Endodermal cell (in vitro differentiated cells): Measurements from ENCODE around the gene GRIA4. TPM values are rescaled to one million over a fixed set of nuclear protein-coding genes. Genes with fewer than 3 reads are reported as not detected.
"Not testable (repeated sequence)": the region's sequence is repeated elsewhere in the genome, so short reads cannot be mapped to it uniquely, and the experiment has no call there.

Experiments
- DNase-seq: peaks from one replicate; pipeline ENCODE4 v3.0.0-alpha.2; 2017
- H3K27ac ChIP-seq: 2 replicates; pipeline ENCODE4 v1.5.1; 2013; ENCODE audit warnings: mild to moderate bottlenecking, low read depth, low read length, moderate library complexity
- H3K27me3 ChIP-seq: 2 replicates; pipeline ENCODE4 v1.6.1; 2013; ENCODE audit warnings: mild to moderate bottlenecking, low read length, moderate library complexity; ENCODE audit not compliant: insufficient read depth, control insufficient read depth, poor library complexity, severe bottlenecking
- H3K36me3 ChIP-seq: 2 replicates; pipeline ENCODE4 v1.7.0; 2013; ENCODE audit warnings: mild to moderate bottlenecking, low read length, moderate library complexity; ENCODE audit not compliant: control insufficient read depth, insufficient read depth
- H3K4me1 ChIP-seq: one replicate; pipeline ENCODE4 v1.7.0; 2013; ENCODE audit warnings: low read length; ENCODE audit not compliant: control insufficient read depth, insufficient read depth
- H3K4me3 ChIP-seq: 2 replicates; pipeline ENCODE4 v1.5.1; 2013; ENCODE audit warnings: mild to moderate bottlenecking, low read length, moderate library complexity
- H3K9ac ChIP-seq: 2 replicates; pipeline ENCODE4 v1.6.1; 2013; ENCODE audit warnings: mild to moderate bottlenecking, low read length, moderate library complexity; ENCODE audit not compliant: poor library complexity, severe bottlenecking; ENCODE audit errors: extremely low read depth
- H3K9me3 ChIP-seq: 2 replicates; pipeline ENCODE4 v1.6.1; 2013; ENCODE audit warnings: mild to moderate bottlenecking, low read length, moderate library complexity; ENCODE audit not compliant: control insufficient read depth
- H3K27ac Mint-ChIP-seq: 2 replicates; pipeline ENCODE4 v1.8.0; 2020; ENCODE audit warnings: mixed read lengths
- H3K27me3 Mint-ChIP-seq: 2 replicates; pipeline ENCODE4 v1.8.0; 2021; ENCODE audit warnings: mild to moderate bottlenecking, mixed read lengths; ENCODE audit not compliant: insufficient read depth
- H3K36me3 Mint-ChIP-seq: 2 replicates; pipeline ENCODE4 v1.8.0; 2020; ENCODE audit warnings: low read depth, mixed read lengths
- H3K4me1 Mint-ChIP-seq: 2 replicates; pipeline ENCODE4 v1.8.0; 2020; ENCODE audit warnings: mixed read lengths
- H3K4me3 Mint-ChIP-seq: 2 replicates; pipeline ENCODE4 v1.8.0; 2020; ENCODE audit warnings: mild to moderate bottlenecking, moderate library complexity, mixed read lengths
- H3K9me3 Mint-ChIP-seq: 2 replicates; pipeline ENCODE4 v1.8.0; 2020; ENCODE audit warnings: mild to moderate bottlenecking, mixed read lengths
- WGBS, 2 experiments: methylation state at CpG; one replicate each; pipeline versions ENCODE4 v1.1.5 to v1.1.7; 2013; ENCODE audit warnings: missing lambda C conversion rate in 2 of 2, mixed read lengths in 1 of 2; ENCODE audit not compliant: insufficient coverage in 1 of 2, insufficient read length in 1 of 2; 5-methylcytosine and 5-hydroxymethylcytosine counted together
- total RNA-seq, 2 donors: library from RNA; stranded (reverse); fragmentation: NEBNext Ultra II Directional in 1 of 2; extraction: Animal tissue kit (Norgen Biotek cat#: 25700) in 1 of 2; gene quantifications; 2 replicates in 1 of 2; 3 replicates in 1 of 2; pipeline ENCODE4 v1.2.1, GENCODE V29; 2021
- TF ChIP-seq, protein P1 (sequence below): fragments of 200-600 bp; sonication (generic); conservative IDR thresholded peaks from 2 replicates; pipeline ENCODE4 v1.5.0; 2021; ENCODE audit warnings: antibody characterized with exemption, mild to moderate bottlenecking

The GRIA4 gene
- total RNA-seq, 2 donors from 2014 or later: 0.18 to 0.37 TPM

DNA sequence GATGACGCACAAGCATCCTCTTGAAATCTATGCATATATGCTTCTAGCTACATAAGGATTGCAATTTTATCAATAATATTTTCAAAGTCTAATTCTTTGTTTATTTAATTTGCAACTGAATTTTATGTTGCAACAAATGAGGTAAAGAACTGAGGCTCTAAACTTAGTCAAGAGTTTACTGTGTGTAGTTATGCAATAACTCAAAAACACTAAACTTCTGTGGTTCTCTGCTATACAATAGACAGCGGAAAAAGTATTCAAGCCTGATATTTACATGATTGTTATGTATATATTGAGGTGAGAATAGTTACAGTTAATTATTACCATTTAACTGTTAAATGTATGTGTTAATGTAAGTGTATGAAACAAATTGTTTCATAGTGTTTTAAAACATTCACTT lies 379.3 kb downstream of the GRIA4 start:
- no peak overlapping the region for H3K27ac ChIP-seq
- Mint-ChIP-seq H3K27ac (no peak overlapping the region), H3K36me3 (peaks cover 11% of the 10 kb centered on the region), H3K27me3 (no peaks in the 10 kb centered on the region), H3K4me3 (no peak overlapping the region), H3K9me3 (peaks cover 3% of the 10 kb centered on the region), H3K4me1 (no peaks in the 10 kb centered on the region)
- TF ChIP-seq, protein P1, sequence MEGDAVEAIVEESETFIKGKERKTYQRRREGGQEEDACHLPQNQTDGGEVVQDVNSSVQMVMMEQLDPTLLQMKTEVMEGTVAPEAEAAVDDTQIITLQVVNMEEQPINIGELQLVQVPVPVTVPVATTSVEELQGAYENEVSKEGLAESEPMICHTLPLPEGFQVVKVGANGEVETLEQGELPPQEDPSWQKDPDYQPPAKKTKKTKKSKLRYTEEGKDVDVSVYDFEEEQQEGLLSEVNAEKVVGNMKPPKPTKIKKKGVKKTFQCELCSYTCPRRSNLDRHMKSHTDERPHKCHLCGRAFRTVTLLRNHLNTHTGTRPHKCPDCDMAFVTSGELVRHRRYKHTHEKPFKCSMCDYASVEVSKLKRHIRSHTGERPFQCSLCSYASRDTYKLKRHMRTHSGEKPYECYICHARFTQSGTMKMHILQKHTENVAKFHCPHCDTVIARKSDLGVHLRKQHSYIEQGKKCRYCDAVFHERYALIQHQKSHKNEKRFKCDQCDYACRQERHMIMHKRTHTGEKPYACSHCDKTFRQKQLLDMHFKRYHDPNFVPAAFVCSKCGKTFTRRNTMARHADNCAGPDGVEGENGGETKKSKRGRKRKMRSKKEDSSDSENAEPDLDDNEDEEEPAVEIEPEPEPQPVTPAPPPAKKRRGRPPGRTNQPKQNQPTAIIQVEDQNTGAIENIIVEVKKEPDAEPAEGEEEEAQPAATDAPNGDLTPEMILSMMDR: no peak
- 63 to 100% methylated on average over 1 to 2 of the region's 2 CpGs for WGBS, 2 experiments
- no peaks in the 10 kb centered on the region for H3K4me1 ChIP-seq
- H3K27me3 ChIP-seq: no peaks in the 10 kb centered on the region
- DNase-seq: no peak
- H3K9me3 ChIP-seq: no peaks in the 10 kb centered on the region
- H3K36me3 ChIP-seq: no peaks in the 10 kb centered on the region
- H3K4me3 ChIP-seq: no peak overlapping the region
- H3K9ac ChIP-seq: no peak overlapping the region

GRCh38 chr11:105991888-105992287 lies 382.0 kb downstream of the GRIA4 start:
- H3K9me3 Mint-ChIP-seq: peaks cover 3% of the 10 kb centered on the region
- H3K9ac ChIP-seq: no peak overlapping the region
- no peaks in the 10 kb centered on the region for H3K9me3 ChIP-seq
- no peak overlapping the region for H3K27ac ChIP-seq
- H3K27me3 Mint-ChIP-seq: no peaks in the 10 kb centered on the region
- no peak overlapping the region for H3K4me3 Mint-ChIP-seq
- no peaks in the 10 kb centered on the region for H3K4me1 Mint-ChIP-seq
- no peaks in the 10 kb centered on the region for H3K4me1 ChIP-seq
- H3K27me3 ChIP-seq: no peaks in the 10 kb centered on the region
- H3K27ac Mint-ChIP-seq: no peak overlapping the region
- TF ChIP-seq, protein P1: no peak
- no peak for DNase-seq
- H3K36me3 Mint-ChIP-seq: peaks cover 16% of the 10 kb centered on the region
- H3K36me3 ChIP-seq: peaks cover 9% of the 10 kb centered on the region
- H3K4me3 ChIP-seq: no peak overlapping the region
- WGBS, 2 experiments: 100% methylated on average over 3 of the region's 4 CpGs; no CpG with 5 or more reads in 1 of the 2 experiments

DNA sequence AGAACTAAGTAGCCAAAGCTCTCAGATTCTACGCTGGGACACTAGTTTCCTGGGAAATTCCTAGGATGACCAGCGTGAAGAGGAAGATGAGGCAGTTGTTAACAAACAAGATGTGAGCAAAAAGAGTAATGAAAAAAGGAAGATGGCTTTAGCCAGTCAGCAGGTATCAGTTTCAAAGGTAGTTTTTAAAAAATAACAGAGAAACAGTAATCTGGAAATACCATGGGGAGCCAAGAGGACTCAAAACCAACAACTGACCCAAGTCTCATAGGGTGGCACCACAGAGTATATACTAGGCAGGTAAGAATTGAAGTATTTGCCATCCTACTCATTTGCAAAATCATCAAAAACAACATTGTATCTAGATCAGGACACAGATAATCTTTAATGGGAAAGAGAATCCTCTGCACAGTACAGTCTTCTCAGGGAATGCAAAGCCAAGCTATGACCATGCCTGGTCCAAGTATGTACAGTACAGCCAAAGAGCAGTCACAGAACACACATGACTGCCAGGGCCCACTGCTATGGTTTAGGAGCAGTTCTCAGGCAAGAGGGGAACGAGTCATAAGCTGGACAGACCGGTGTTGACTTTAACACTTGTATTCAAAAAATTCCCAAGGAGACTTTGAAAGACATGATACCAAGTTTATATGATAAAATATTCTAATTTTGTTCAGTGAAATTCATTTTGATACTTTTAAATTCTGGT lies 391.6 kb downstream of the GRIA4 start:
- Mint-ChIP-seq H3K4me1 (no peaks in the 10 kb centered on the region), H3K36me3 (peaks cover 45% of the 10 kb centered on the region), H3K27ac (no peak overlapping the region), H3K27me3 (no peaks in the 10 kb centered on the region), H3K9me3 (peaks cover 37% of the 10 kb centered on the region), H3K4me3 (no peak overlapping the region)
- H3K4me3 ChIP-seq: no peak overlapping the region
- WGBS, 2 experiments: 79 to 94% methylated on average over 2 to 4 of the region's 4 CpGs
- H3K27ac ChIP-seq: no peak overlapping the region
- no peak for DNase-seq
- peaks cover 28% of the 10 kb centered on the region for H3K9me3 ChIP-seq
- no peaks in the 10 kb centered on the region for H3K27me3 ChIP-seq
- H3K9ac ChIP-seq: no peak overlapping the region
- H3K4me1 ChIP-seq: no peaks in the 10 kb centered on the region
- TF ChIP-seq, protein P1: no peak
- H3K36me3 ChIP-seq: peaks cover 23% of the 10 kb centered on the region

GRCh38 chr11:106003094-106003493 lies 393.2 kb downstream of the GRIA4 start:
- peaks cover 45% of the 10 kb centered on the region for H3K9me3 Mint-ChIP-seq
- 95% methylated on average over 4 of the region's 4 CpGs; no CpG with 5 or more reads in 1 of the 2 experiments for WGBS, 2 experiments
- peaks cover 61% of the 10 kb centered on the region for H3K36me3 Mint-ChIP-seq
- H3K9ac ChIP-seq, H3K27me3 ChIP-seq, H3K4me3 ChIP-seq, H3K4me3 Mint-ChIP-seq, H3K27me3 Mint-ChIP-seq, H3K4me1 ChIP-seq, H3K27ac ChIP-seq, H3K27ac Mint-ChIP-seq, H3K4me1 Mint-ChIP-seq: not testable (repeated sequence)
- Histone ChIP-seq H3K9me3 (peaks cover 35% of the 10 kb centered on the region), H3K36me3 (peaks cover 38% of the 10 kb centered on the region)
- DNase-seq: peak; percentile 47
